Body of pancreas (tissue), 4 donors: ENCODE measurements around the gene ZRANB3.

Experiments
- CTCF ChIP-seq, 7 experiments: fragments of 450-650 bp in 4 of 7; fragments of 200-600 bp in 3 of 7; sonication (generic) in 3 of 7; IDR thresholded peaks; one replicate each; pipeline ENCODE4 v1.5.1; 2016 to 2019; ENCODE audit warnings: antibody characterized with exemption in 7 of 7
- POLR2A ChIP-seq, 3 donors: fragments of 450-650 bp; IDR thresholded peaks; one replicate each; pipeline ENCODE4 v1.6.1; 2016; ENCODE audit warnings: antibody characterized with exemption in 3 of 3, mild to moderate bottlenecking in 2 of 3

- TF ChIP-seq CTCF (IDR thresholded peaks at IDR 0.05) (no peak), POLR2A (IDR thresholded peaks at IDR 0.05) (no peak)
Observed at GRCh38 chr2:135190799-135191198, 340.2 kb downstream of the ZRANB3 start.
